DND-41 (cell line): ENCODE measurements around the gene KRT23.

Experiments
- EZH2 ChIP-seq: IDR thresholded peaks from 3 replicates; pipeline ENCODE4 v1.6.1; 2012; ENCODE audit warnings: borderline replicate concordance, low read depth, mild to moderate bottlenecking, moderate library complexity, low read length, inconsistent platforms; ENCODE audit not compliant: severe bottlenecking
- TF ChIP-seq, protein P1 (sequence below): IDR thresholded peaks from 2 replicates; pipeline ENCODE4 v1.5.1; 2012; ENCODE audit warnings: borderline replicate concordance, low read length, moderate library complexity, mild to moderate bottlenecking; ENCODE audit not compliant: poor library complexity, severe bottlenecking; ENCODE audit errors: extremely low read depth

GRCh38 chr17:40909351-40909750 lies 28.1 kb downstream of the KRT23 start:
- TF ChIP-seq, protein P1, sequence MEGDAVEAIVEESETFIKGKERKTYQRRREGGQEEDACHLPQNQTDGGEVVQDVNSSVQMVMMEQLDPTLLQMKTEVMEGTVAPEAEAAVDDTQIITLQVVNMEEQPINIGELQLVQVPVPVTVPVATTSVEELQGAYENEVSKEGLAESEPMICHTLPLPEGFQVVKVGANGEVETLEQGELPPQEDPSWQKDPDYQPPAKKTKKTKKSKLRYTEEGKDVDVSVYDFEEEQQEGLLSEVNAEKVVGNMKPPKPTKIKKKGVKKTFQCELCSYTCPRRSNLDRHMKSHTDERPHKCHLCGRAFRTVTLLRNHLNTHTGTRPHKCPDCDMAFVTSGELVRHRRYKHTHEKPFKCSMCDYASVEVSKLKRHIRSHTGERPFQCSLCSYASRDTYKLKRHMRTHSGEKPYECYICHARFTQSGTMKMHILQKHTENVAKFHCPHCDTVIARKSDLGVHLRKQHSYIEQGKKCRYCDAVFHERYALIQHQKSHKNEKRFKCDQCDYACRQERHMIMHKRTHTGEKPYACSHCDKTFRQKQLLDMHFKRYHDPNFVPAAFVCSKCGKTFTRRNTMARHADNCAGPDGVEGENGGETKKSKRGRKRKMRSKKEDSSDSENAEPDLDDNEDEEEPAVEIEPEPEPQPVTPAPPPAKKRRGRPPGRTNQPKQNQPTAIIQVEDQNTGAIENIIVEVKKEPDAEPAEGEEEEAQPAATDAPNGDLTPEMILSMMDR = peak; percentile 81
- no peak for TF ChIP-seq EZH2
